ENCODE results near the gene LCOR.

DNA sequence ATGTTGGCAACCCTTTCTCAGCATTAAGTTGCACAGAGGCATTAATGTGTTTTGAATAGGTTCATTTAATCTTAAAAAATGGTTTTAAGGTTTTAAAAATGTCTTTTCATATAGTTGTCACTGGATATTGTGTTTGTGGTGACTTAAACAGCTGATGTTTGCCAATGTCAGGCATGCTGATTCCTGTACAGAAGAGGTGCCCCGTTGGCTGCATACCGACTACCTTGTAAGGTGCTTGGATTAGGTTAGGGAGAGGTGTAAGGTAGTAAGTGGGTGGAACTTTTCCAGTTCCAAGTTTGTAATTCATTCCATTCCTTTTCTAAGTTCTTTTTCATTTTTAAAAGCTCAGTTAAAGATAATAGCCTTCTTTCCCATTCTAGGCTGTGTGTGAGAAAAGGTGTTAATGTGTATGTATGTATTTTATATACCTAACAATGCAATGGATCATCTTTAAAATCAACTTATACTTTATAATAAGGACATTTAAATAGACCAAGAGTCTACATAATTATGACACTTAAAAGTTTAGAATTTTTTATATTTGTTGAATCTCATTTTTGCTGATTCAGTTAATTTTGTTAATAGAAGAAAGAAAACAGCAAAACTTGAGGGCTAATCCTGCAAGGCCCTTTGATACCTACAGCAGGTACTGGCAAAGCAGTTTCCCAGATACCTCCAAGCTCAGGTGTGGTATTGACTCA lies 155.2 kb downstream of the LCOR start:
- TF ChIP-seq, protein P1, sequence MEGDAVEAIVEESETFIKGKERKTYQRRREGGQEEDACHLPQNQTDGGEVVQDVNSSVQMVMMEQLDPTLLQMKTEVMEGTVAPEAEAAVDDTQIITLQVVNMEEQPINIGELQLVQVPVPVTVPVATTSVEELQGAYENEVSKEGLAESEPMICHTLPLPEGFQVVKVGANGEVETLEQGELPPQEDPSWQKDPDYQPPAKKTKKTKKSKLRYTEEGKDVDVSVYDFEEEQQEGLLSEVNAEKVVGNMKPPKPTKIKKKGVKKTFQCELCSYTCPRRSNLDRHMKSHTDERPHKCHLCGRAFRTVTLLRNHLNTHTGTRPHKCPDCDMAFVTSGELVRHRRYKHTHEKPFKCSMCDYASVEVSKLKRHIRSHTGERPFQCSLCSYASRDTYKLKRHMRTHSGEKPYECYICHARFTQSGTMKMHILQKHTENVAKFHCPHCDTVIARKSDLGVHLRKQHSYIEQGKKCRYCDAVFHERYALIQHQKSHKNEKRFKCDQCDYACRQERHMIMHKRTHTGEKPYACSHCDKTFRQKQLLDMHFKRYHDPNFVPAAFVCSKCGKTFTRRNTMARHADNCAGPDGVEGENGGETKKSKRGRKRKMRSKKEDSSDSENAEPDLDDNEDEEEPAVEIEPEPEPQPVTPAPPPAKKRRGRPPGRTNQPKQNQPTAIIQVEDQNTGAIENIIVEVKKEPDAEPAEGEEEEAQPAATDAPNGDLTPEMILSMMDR (conservative IDR thresholded peaks at IDR 0.05; ENCODE audit: low read depth, low read length) = no peak
- TF ChIP-seq EZH2 (IDR thresholded peaks at IDR 0.05; ENCODE audit: low read length, unreplicated experiment) (no peak), EZH2phosphoT487 (IDR thresholded peaks at IDR 0.05; ENCODE audit: borderline replicate concordance, low read length) (no peak)

All from PC-3 (cell line).